Thyroid gland (tissue), 4 donors: ENCODE results near the gene HSPA8. TPM values are rescaled to one million over a fixed set of nuclear protein-coding genes. Genes with fewer than 3 reads are reported as not detected.

Experiments used
- DNase-seq, 2 donors: peaks; one replicate each; pipeline ENCODE4 v3.0.0-alpha.2; 2019
- H3K27ac ChIP-seq, 3 donors: fragments of 200-600 bp; sonication (generic); 1 replicate in 2 of 3; 2 replicates in 1 of 3; pipeline ENCODE4 v1.5.1; 2016 to 2019; ENCODE audit warnings: mild to moderate bottlenecking in 1 of 3, moderate library complexity in 1 of 3
- H3K27me3 ChIP-seq: fragments of 200-600 bp; sonication (generic); one replicate; pipeline ENCODE4 v1.5.1; 2019
- H3K36me3 ChIP-seq, 2 donors: fragments of 200-600 bp; sonication (generic); one replicate each; pipeline ENCODE4 v1.5.1; 2016 to 2019
- H3K4me1 ChIP-seq, 2 donors: fragments of 200-600 bp; sonication (generic); one replicate each; pipeline ENCODE4 v1.5.1; 2017 to 2019
- H3K4me3 ChIP-seq, 3 donors: fragments of 200-600 bp; sonication (generic); replicated peaks in 1 of 3; 1 replicate in 2 of 3; 2 replicates in 1 of 3; pipeline ENCODE4 v1.5.1; 2016; ENCODE audit warnings: mild to moderate bottlenecking in 1 of 3
- H3K9me3 ChIP-seq: fragments of 200-600 bp; sonication (generic); one replicate; pipeline ENCODE4 v1.5.1; 2017
- CTCF ChIP-seq, 6 experiments: fragments of 200-600 bp in 3 of 6; fragments of 450-650 bp in 3 of 6; sonication (generic) in 3 of 6; IDR thresholded peaks; one replicate each; pipeline ENCODE4 v1.5.1; 2016 to 2019; ENCODE audit warnings: antibody characterized with exemption in 6 of 6, mild to moderate bottlenecking in 2 of 6, inconsistent platforms in 1 of 6, moderate library complexity in 1 of 6
- POLR2A ChIP-seq, 2 donors: fragments of 450-650 bp; IDR thresholded peaks; one replicate each; pipeline ENCODE4 v1.6.1; 2017; ENCODE audit warnings: antibody characterized with exemption in 2 of 2, mild to moderate bottlenecking in 2 of 2, moderate library complexity in 1 of 2
- WGBS, 2 donors: methylation state at CpG; one replicate each; pipeline ENCODE4 v1.1.5; 2017; 5-methylcytosine and 5-hydroxymethylcytosine counted together
- intact Hi-C: fragments of 100-400 bp; cut with DNase I; formaldehyde crosslinking; loops from one replicate; pipeline ENCODE4 v1.15.1; 2023
- total RNA-seq, 4 donors: library from RNA; depleted of rRNA; stranded (reverse); fragments of >200 nt; gene quantifications; one replicate each; pipeline ENCODE4 v1.2.3, GENCODE V29; 2016

The HSPA8 gene
- total RNA-seq, 4 donors from 2014 or later = 641 to 1,030 (median 860) TPM

- no peaks in the 10 kb centered on the region for H3K36me3 ChIP-seq
- no peak for TF ChIP-seq CTCF (IDR thresholded peaks at IDR 0.05)
- TF ChIP-seq POLR2A (IDR thresholded peaks at IDR 0.05) = no peak
- intact Hi-C loops = loop anchor here (5.0 kb wide), 1 partner anchor 237 kb away; no protein-coding TSS in a partner anchor
- H3K9me3 ChIP-seq = no peaks in the 10 kb centered on the region
- no peak overlapping the region for H3K4me3 ChIP-seq
- DNase-seq = no peak
- no peaks in the 10 kb centered on the region for H3K27me3 ChIP-seq
- 83 to 85% methylated on average over 6 of the region's 6 CpGs for whole genome bisulfite sequencing, 2 donors
- H3K27ac ChIP-seq = no peak overlapping the region
- no peaks in the 10 kb centered on the region for H3K4me1 ChIP-seq
Measured at GRCh38 chr11:123034597-123034996, 27.3 kb downstream of the HSPA8 start.

- Histone ChIP-seq H3K4me1 (no peaks in the 10 kb centered on the region), H3K36me3 (no peaks in the 10 kb centered on the region), H3K9me3 (no peaks in the 10 kb centered on the region), H3K27me3 (no peaks in the 10 kb centered on the region), H3K4me3 (no peak overlapping the region), H3K27ac (no peak overlapping the region)
- 45 to 47% methylated on average over 10 of the region's 10 CpGs for WGBS, 2 donors
- TF ChIP-seq CTCF (IDR thresholded peaks at IDR 0.05) (peak in 1 of 6 experiments; percentile 15), POLR2A (IDR thresholded peaks at IDR 0.05) (no peak)
- DNase-seq = peak in 1 of 2 donors; percentile 8
- intact Hi-C loops = loop anchor here (5.0 kb wide), 1 partner anchor 237 kb away; no protein-coding TSS in a partner anchor
Measured at GRCh38 chr11:123033895-123034294, 28.0 kb downstream of the HSPA8 start.

- no peak for DNase-seq
- H3K9me3 ChIP-seq = no peaks in the 10 kb centered on the region
- no peaks in the 10 kb centered on the region for H3K36me3 ChIP-seq
- no peak overlapping the region for H3K4me3 ChIP-seq
- intact Hi-C loops = loop anchor here (5.0 kb wide), 1 partner anchor 233 kb away; no protein-coding TSS in a partner anchor
- 86 to 88% methylated on average over 4 of the region's 4 CpGs for WGBS, 2 donors
- H3K27ac ChIP-seq = no peak overlapping the region
- TF ChIP-seq POLR2A (IDR thresholded peaks at IDR 0.05) = no peak
- TF ChIP-seq CTCF (IDR thresholded peaks at IDR 0.05) = no peak
- no peaks in the 10 kb centered on the region for H3K27me3 ChIP-seq
- H3K4me1 ChIP-seq = no peaks in the 10 kb centered on the region
Measured at GRCh38 chr11:123030517-123030916, 31.4 kb downstream of the HSPA8 start.

GRCh38 chr11:123020968-123021367 lies 41.0 kb downstream of the HSPA8 start:
- H3K9me3 ChIP-seq = no peaks in the 10 kb centered on the region
- peak in 5 of 6 experiments; percentile 16 to 66 (median 31) for TF ChIP-seq CTCF (IDR thresholded peaks at IDR 0.05)
- no peak for TF ChIP-seq POLR2A (IDR thresholded peaks at IDR 0.05)
- DNase-seq = peak; percentile 13 to 32
- 42 to 47% methylated on average over 2 of the region's 2 CpGs for whole genome bisulfite sequencing, 2 donors
- H3K27ac ChIP-seq = no peak overlapping the region
- H3K36me3 ChIP-seq = no peaks in the 10 kb centered on the region
- intact Hi-C loops = loop anchor here (5.0 to 10.0 kb wide), 3 partner anchors 159 to 396 kb away; no protein-coding TSS in a partner anchor
- no peaks in the 10 kb centered on the region for H3K27me3 ChIP-seq
- H3K4me1 ChIP-seq = no peaks in the 10 kb centered on the region
- H3K4me3 ChIP-seq = no peak overlapping the region

- no peaks in the 10 kb centered on the region for H3K9me3 ChIP-seq
- no peak overlapping the region for H3K4me3 ChIP-seq
- TF ChIP-seq POLR2A (IDR thresholded peaks at IDR 0.05) (no peak), CTCF (IDR thresholded peaks at IDR 0.05) (no peak)
- DNase-seq = no peak
- no peaks in the 10 kb centered on the region for H3K4me1 ChIP-seq
- no peaks in the 10 kb centered on the region for H3K27me3 ChIP-seq
- no peaks in the 10 kb centered on the region for H3K36me3 ChIP-seq
- H3K27ac ChIP-seq = no peak overlapping the region
- intact Hi-C loops = no loop called here
- 77 to 86% methylated on average over 9 of the region's 9 CpGs for WGBS, 2 donors
Measured at GRCh38 chr11:123018702-123019101, 43.2 kb downstream of the HSPA8 start.
